ENCODE measurements around the gene ZC3HAV1.
A peak's percentile ranks its signal among the peaks of the same experiment; 100 is the strongest.
"Not testable (repeated sequence)": the region's sequence is repeated elsewhere in the genome, so short reads cannot be mapped to it uniquely, and the experiment has no call there.

The ZC3HAV1 gene

DNA sequence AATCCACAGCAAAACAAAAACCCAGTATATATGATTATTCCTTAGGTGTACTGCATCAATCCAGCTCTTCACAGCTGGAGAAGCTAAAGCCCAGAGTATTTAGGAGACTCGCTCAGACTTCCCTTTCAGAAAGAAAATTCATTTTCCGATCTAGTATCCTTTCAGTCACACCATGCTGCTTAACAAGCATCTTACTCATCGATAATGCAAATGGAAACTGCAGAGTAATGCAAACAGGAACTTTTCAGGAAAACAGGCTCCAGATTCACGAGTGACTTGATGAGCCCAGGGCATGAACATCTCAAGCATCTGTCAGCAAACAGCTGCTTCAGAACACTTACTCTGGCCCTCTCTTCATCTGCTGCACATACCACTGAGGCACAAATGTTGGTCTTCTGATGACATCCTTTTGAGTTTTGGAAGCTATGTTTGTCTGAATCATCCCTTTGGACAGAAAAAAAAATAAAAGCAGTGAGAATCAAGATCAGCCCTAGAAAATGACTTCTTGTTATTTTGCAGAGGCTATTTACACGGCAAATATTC lies 48.8 kb downstream of the ZC3HAV1 start:
- DNase-seq: no peak
- peaks cover 3% of the 10 kb centered on the region for H3K36me3 Mint-ChIP-seq (ENCODE audit: low read depth)
- H3K4me3 Mint-ChIP-seq: no peak overlapping the region
- no peaks in the 10 kb centered on the region for H3K9me3 Mint-ChIP-seq
- H3K27me3 Mint-ChIP-seq (ENCODE audit: low read depth, poor library complexity): no peaks in the 10 kb centered on the region
- no peaks in the 10 kb centered on the region for H3K4me1 Mint-ChIP-seq
- TF ChIP-seq, protein P1, sequence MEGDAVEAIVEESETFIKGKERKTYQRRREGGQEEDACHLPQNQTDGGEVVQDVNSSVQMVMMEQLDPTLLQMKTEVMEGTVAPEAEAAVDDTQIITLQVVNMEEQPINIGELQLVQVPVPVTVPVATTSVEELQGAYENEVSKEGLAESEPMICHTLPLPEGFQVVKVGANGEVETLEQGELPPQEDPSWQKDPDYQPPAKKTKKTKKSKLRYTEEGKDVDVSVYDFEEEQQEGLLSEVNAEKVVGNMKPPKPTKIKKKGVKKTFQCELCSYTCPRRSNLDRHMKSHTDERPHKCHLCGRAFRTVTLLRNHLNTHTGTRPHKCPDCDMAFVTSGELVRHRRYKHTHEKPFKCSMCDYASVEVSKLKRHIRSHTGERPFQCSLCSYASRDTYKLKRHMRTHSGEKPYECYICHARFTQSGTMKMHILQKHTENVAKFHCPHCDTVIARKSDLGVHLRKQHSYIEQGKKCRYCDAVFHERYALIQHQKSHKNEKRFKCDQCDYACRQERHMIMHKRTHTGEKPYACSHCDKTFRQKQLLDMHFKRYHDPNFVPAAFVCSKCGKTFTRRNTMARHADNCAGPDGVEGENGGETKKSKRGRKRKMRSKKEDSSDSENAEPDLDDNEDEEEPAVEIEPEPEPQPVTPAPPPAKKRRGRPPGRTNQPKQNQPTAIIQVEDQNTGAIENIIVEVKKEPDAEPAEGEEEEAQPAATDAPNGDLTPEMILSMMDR (IDR thresholded peaks at IDR 0.05): no peak
- no peak overlapping the region for H3K27ac Mint-ChIP-seq

DNA sequence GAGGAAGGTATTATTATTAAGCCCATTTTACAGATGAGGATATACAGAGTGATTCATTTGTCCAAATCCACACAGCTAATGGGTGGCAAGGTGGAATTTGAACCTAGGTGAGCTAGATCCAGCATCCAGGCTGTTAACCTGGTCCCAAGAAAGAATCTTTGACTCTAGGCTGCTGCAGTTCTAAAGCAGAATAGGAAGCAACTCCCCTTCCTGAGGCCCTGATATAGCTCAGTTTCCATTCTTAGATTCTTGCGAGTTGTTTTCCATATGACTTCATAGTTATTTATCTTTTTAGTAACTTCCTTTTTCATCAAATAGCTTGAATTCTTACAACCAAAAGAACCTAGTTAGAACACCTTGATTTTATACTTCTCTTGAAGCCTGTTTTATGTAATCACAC lies 49.6 kb downstream of the ZC3HAV1 start:
- H3K36me3 Mint-ChIP-seq (ENCODE audit: low read depth): peaks cover 3% of the 10 kb centered on the region
- H3K4me3 Mint-ChIP-seq: no peak overlapping the region
- H3K4me1 Mint-ChIP-seq: no peaks in the 10 kb centered on the region
- H3K9me3 Mint-ChIP-seq: no peaks in the 10 kb centered on the region
- H3K27me3 Mint-ChIP-seq (ENCODE audit: low read depth, poor library complexity): no peaks in the 10 kb centered on the region
- TF ChIP-seq, protein P1 (IDR thresholded peaks at IDR 0.05): no peak
- peak overlapping the region; percentile 92 for H3K27ac Mint-ChIP-seq
- no peak for DNase-seq

DNA sequence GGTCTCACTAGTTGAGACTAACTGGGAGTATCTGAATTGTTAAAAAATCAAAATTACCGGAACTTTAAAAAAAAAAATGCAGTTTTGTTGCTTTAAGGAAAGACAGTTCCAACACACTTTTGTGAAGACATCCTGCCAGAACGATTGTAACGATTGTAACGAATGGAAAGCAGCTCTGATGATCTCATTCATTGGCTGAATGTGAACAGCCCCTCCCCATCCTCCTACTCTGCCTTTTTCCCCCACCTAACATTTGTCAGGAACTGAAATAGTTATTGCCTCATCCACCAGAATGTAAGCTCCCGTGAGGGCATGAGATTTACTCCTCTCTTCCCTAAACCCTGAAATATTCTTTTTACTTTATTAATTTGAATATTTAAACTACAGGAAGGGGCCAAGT lies 50.6 kb downstream of the ZC3HAV1 start:
- no peaks in the 10 kb centered on the region for H3K27me3 Mint-ChIP-seq (ENCODE audit: low read depth, poor library complexity)
- TF ChIP-seq, protein P1 (IDR thresholded peaks at IDR 0.05): no peak
- H3K4me3 Mint-ChIP-seq: no peak overlapping the region
- no peak overlapping the region for H3K27ac Mint-ChIP-seq
- peaks cover 3% of the 10 kb centered on the region for H3K36me3 Mint-ChIP-seq (ENCODE audit: low read depth)
- H3K9me3 Mint-ChIP-seq: no peaks in the 10 kb centered on the region
- no peak for DNase-seq
- peaks cover 8% of the 10 kb centered on the region for H3K4me1 Mint-ChIP-seq

DNA sequence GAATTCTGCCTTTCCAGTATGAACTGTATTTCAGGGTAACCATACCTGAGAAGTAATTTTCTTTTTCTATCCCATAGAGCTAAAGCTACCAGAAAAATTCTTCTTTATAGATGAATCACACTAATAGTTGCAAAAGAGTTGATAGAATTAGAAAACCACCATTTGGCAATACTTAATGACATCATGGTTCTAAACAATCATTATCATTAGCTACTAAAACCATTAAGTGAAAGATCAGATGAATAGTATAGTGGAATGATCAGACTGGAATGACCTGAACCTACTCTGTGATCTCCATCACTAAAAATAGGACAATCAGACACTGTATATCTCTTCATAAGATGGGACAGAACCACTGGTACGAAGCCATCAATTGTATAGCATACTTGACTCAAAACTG lies 53.8 kb downstream of the ZC3HAV1 start:
- Mint-ChIP-seq H3K36me3 (ENCODE audit: low read depth) (peaks cover 13% of the 10 kb centered on the region), H3K27ac (no peak overlapping the region), H3K9me3 (no peaks in the 10 kb centered on the region), H3K4me3 (no peak overlapping the region), H3K27me3 (ENCODE audit: low read depth, poor library complexity) (peaks cover 3% of the 10 kb centered on the region), H3K4me1 (peaks cover 10% of the 10 kb centered on the region)
- no peak for DNase-seq
- TF ChIP-seq, protein P1 (IDR thresholded peaks at IDR 0.05): no peak

DNA sequence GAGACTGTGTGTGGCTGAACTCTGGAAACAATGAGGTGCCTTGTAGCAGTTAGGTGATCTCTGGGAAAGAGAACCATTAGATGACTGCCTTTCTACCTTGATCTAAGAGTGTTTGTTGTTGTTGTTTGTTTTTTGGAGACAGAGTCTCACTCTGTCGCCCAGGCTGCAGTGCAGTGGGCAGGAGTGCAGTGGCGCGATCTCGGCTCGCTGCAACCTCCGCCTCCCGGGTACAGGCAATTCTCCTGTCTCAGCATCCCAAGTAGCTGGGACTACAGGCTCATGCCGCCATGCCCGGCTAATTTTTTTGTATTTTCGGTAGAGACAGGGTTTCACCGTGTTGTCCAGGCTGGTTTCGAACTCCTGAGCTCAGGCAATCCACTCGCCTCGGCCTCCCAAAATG lies 54.9 kb downstream of the ZC3HAV1 start:
- Mint-ChIP-seq H3K27ac (peak overlapping the region; percentile 39), H3K4me1 (peaks cover 10% of the 10 kb centered on the region), H3K36me3 (ENCODE audit: low read depth) (peaks cover 13% of the 10 kb centered on the region)
- DNase-seq; H3K9me3 Mint-ChIP-seq; H3K4me3 Mint-ChIP-seq; H3K27me3 Mint-ChIP-seq (ENCODE audit: low read depth, poor library complexity): not testable (repeated sequence)

DNA sequence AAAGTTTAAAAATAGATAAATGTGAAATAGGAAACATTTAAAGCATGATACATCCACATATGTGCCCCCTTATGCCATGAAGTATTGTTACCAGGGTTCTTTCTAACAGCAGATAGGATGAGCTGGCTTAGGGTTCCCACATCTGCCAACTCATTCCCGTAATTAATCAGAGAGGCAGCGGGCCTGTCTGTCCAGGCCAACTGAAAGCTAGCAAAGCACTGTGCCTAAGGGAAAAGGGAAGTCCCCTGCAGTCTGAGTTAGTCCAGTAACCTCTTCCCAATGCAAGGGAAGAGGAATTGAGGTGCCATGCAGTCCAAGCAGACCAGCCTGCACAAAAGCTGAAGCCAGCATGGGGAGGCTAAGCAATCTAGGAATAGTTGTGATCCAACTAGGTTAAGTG lies 55.4 kb downstream of the ZC3HAV1 start:
- H3K27me3 Mint-ChIP-seq (ENCODE audit: low read depth, poor library complexity): peaks cover 6% of the 10 kb centered on the region
- TF ChIP-seq, protein P1 (IDR thresholded peaks at IDR 0.05): no peak
- no peak overlapping the region for H3K4me3 Mint-ChIP-seq
- DNase-seq: peak; percentile 11
- H3K27ac Mint-ChIP-seq: no peak overlapping the region
- H3K9me3 Mint-ChIP-seq: no peaks in the 10 kb centered on the region
- peaks cover 13% of the 10 kb centered on the region for H3K36me3 Mint-ChIP-seq (ENCODE audit: low read depth)
- peaks cover 10% of the 10 kb centered on the region for H3K4me1 Mint-ChIP-seq

All from nephron progenitor cell (in vitro differentiated cells).